Nephron (organoid): ENCODE results near the gene IL17RE.

Source experiments
- H3K27ac Mint-ChIP-seq, 3 experiments: 2 replicates each; pipeline ENCODE4 v1.8.0; 2020; ENCODE audit warnings: mixed read lengths in 3 of 3, mild to moderate bottlenecking in 2 of 3, moderate library complexity in 1 of 3
- H3K27me3 Mint-ChIP-seq: 2 replicates; pipeline ENCODE4 v1.8.0; 2021; ENCODE audit warnings: low read depth, mild to moderate bottlenecking, moderate library complexity, mixed read lengths
- H3K36me3 Mint-ChIP-seq: 2 replicates; pipeline ENCODE4 v1.8.0; 2020; ENCODE audit warnings: low read depth, mixed read lengths
- H3K4me1 Mint-ChIP-seq: 2 replicates; pipeline ENCODE4 v1.8.0; 2020; ENCODE audit warnings: mixed read lengths
- H3K4me3 Mint-ChIP-seq, 3 experiments: 2 replicates each; pipeline ENCODE4 v1.8.0; 2020; ENCODE audit warnings: mild to moderate bottlenecking in 3 of 3, mixed read lengths in 3 of 3, moderate library complexity in 2 of 3
- H3K9me3 Mint-ChIP-seq: 2 replicates; pipeline ENCODE4 v1.8.0; 2020; ENCODE audit warnings: mixed read lengths
- TF ChIP-seq, protein P1 (sequence below), 3 experiments: fragments of 200-600 bp; sonication (generic); IDR thresholded peaks; one replicate each; pipeline ENCODE4 v1.5.0; 2021; ENCODE audit warnings: antibody characterized with exemption in 3 of 3; ENCODE audit not compliant: unreplicated experiment in 3 of 3

The IL17RE gene

DNA sequence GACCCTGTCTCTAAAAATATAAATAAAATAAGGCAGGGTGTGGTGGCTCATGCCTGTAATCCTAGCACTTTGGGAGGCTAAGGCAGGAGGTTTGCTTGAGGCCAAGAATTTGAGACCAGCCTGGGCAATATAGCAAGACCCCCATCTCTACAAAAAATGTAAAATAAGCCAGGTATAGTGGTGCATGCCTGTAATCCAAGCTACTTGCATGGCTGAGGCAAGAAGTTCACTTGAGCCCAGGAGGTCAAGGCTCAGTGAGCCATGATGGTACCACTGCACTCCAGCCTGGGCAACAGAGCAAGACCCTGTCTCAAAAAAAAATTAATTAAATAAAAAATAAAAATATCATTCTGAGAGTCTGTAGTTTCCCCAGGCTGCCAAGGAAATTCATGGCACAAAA, 16.3 kb upstream of the IL17RE start:
- peaks cover 3% of the 10 kb centered on the region for H3K36me3 Mint-ChIP-seq
- no peaks in the 10 kb centered on the region for H3K27me3 Mint-ChIP-seq
- no peak overlapping the region for H3K4me3 Mint-ChIP-seq
- TF ChIP-seq, protein P1, sequence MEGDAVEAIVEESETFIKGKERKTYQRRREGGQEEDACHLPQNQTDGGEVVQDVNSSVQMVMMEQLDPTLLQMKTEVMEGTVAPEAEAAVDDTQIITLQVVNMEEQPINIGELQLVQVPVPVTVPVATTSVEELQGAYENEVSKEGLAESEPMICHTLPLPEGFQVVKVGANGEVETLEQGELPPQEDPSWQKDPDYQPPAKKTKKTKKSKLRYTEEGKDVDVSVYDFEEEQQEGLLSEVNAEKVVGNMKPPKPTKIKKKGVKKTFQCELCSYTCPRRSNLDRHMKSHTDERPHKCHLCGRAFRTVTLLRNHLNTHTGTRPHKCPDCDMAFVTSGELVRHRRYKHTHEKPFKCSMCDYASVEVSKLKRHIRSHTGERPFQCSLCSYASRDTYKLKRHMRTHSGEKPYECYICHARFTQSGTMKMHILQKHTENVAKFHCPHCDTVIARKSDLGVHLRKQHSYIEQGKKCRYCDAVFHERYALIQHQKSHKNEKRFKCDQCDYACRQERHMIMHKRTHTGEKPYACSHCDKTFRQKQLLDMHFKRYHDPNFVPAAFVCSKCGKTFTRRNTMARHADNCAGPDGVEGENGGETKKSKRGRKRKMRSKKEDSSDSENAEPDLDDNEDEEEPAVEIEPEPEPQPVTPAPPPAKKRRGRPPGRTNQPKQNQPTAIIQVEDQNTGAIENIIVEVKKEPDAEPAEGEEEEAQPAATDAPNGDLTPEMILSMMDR (IDR thresholded peaks at IDR 0.05; ENCODE audit: unreplicated experiment in 3 of 3) = no peak
- H3K27ac Mint-ChIP-seq = no peak overlapping the region
- no peaks in the 10 kb centered on the region for H3K9me3 Mint-ChIP-seq
- peaks cover 11% of the 10 kb centered on the region for H3K4me1 Mint-ChIP-seq

DNA sequence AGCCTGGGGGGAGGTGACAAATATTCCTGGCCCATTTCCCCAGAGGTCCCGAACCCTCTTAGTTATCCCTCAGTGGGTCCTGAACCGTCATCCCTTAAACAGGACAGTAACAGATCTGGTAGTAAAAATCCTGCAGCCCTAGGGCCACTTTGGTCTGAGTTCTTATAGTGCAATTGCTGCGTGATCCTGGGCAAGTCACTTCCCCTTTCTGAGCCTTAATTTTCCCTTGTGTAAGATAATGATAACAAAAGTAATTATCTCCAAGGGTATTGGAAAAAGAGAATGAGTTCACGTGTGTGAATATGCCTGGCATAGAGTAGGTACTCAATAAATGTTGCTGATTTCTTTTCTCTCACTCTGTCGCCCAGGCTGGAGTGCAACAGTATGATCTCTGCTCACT, 15.2 kb upstream of the IL17RE start:
- no peaks in the 10 kb centered on the region for H3K27me3 Mint-ChIP-seq

DNA sequence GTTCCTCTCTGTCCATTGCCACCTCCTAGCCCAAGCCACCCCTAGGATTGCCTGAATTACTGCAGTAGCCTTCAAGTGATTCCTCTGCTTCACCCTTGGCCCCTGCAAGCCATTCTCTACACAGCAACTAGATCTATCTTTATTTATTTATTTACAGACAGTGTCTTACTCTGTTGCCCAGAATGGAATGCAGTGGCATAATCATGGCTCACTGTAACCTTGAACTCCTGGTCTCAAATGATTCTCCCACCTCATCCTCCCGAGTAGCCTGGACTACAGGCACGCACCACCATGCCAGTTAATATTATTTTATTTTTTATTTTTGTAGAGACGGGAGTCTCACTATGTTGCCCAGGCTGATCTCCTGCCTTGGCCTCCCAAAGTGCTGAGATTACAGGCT, 14.1 kb upstream of the IL17RE start:
- TF ChIP-seq, protein P1 (IDR thresholded peaks at IDR 0.05; ENCODE audit: unreplicated experiment in 3 of 3) = no peak
- no peaks in the 10 kb centered on the region for H3K9me3 Mint-ChIP-seq
- no peak overlapping the region for H3K27ac Mint-ChIP-seq
- H3K4me1 Mint-ChIP-seq = peaks cover 22% of the 10 kb centered on the region
- H3K36me3 Mint-ChIP-seq = peaks cover 15% of the 10 kb centered on the region
- H3K27me3 Mint-ChIP-seq = no peaks in the 10 kb centered on the region
- no peak overlapping the region for H3K4me3 Mint-ChIP-seq

More for the DNA sequence above, 15.2 kb upstream of the IL17RE start:
- no peaks in the 10 kb centered on the region for H3K9me3 Mint-ChIP-seq
- TF ChIP-seq, protein P1 (IDR thresholded peaks at IDR 0.05; ENCODE audit: unreplicated experiment in 3 of 3) = no peak
- no peak overlapping the region for H3K27ac Mint-ChIP-seq
- peaks cover 13% of the 10 kb centered on the region for H3K4me1 Mint-ChIP-seq
- H3K4me3 Mint-ChIP-seq = no peak overlapping the region
- H3K36me3 Mint-ChIP-seq = peaks cover 6% of the 10 kb centered on the region

DNA sequence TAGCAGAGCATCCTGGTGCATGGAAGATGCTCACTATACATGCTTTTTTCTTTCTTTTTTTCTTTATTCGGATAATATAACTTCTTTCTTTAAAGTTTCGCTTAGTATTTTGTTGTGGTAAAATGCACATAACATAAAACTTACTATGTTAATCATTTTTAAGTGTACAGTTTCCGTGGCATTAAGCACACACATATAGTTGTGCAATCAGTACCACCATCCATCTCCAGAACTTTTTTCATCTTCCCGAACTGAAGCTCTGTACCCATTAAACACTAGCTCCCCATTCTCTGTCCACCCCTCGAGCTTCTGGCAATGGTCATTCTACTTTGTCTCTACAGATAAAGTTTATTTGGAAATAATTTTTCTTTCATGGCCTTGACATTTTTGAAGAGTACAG, 13.2 kb upstream of the IL17RE start:
- peaks cover 23% of the 10 kb centered on the region for H3K36me3 Mint-ChIP-seq
- peak overlapping the region; percentile 91 to 98 (median 97) for H3K27ac Mint-ChIP-seq
- H3K9me3 Mint-ChIP-seq = no peaks in the 10 kb centered on the region
- peaks cover 27% of the 10 kb centered on the region for H3K4me1 Mint-ChIP-seq
- TF ChIP-seq, protein P1 (IDR thresholded peaks at IDR 0.05; ENCODE audit: unreplicated experiment in 3 of 3) = no peak
- H3K4me3 Mint-ChIP-seq = peak overlapping the region in 2 of 3 experiments; percentile 99
- no peaks in the 10 kb centered on the region for H3K27me3 Mint-ChIP-seq

DNA sequence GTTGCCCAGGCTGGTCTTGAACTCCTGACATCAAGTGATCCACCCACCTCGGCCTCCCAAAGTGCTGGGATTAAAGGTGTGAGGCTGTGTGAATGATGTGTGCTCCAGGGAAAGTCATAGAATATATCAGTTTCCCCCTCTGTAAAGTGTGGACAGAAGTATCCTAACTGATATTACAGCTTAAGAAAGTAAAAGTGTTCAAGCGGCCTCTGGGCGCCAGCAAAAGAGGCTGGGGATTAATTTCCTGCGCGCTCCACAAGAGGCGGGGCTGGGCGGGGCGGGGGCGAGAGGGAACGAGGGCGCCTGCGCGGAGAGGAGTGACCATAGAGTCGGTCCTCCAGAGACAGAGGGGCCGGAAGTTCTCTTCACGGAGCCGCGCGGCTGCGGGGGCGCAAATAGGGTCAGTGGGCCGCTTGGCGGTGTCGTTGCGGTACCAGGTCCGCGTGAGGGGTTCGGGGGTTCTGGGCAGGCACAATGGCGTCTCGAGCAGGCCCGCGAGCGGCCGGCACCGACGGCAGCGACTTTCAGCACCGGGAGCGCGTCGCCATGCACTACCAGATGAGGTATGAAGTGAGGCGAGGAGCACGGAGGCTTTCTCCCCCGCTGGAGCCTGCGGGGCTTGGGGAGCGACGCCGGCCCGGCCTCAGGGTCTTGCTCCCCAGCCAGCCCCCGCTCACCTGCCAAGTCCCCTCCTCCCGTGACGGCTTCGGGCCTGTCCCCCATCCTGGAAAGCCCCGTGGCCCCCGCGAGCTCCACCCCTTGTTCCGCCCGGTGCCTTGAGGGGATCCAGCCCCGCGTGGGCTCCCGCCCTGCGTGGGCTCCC, 12.2 kb upstream of the IL17RE start, which contains the start of gene JAGN1:
TSS of gene JAGN1 (plus strand) at position 362 of the 823 bp plus-strand sequence. CDS start at position 475, 113 bp downstream.
- Mint-ChIP-seq H3K27ac (peak within 1 kb of the TSS; percentile 91 to 98 (median 97)), H3K9me3 (no peaks in the 10 kb centered on the region), H3K27me3 (no peaks in the 10 kb centered on the region), H3K4me1 (peaks cover 32% of the 10 kb centered on the region), H3K36me3 (peaks cover 29% of the 10 kb centered on the region), H3K4me3 (peak within 1 kb of the TSS; percentile 99)
- TF ChIP-seq, protein P1 (IDR thresholded peaks at IDR 0.05; ENCODE audit: unreplicated experiment in 3 of 3) = no peak
